HUES48 (cell line): Measurements from ENCODE around the gene OR13D1.

ENCODE experiments used
- H3K27ac ChIP-seq: one replicate; pipeline ENCODE4 v1.7.0; 2013; ENCODE audit warnings: low read depth, low read length, inconsistent platforms
- H3K27me3 ChIP-seq: 2 replicates; pipeline ENCODE4 v1.6.1; 2013; ENCODE audit warnings: mild to moderate bottlenecking, low read length; ENCODE audit not compliant: control insufficient read depth, insufficient read depth
- H3K36me3 ChIP-seq: 2 replicates; pipeline ENCODE4 v1.6.1; 2013; ENCODE audit warnings: low read length; ENCODE audit not compliant: control insufficient read depth, insufficient read depth
- H3K4me1 ChIP-seq: 2 replicates; pipeline ENCODE4 v1.6.1; 2013; ENCODE audit warnings: mild to moderate bottlenecking, low read length; ENCODE audit not compliant: control insufficient read depth, insufficient read depth
- H3K4me3 ChIP-seq: 2 replicates; pipeline ENCODE4 v1.5.1; 2013; ENCODE audit warnings: mild to moderate bottlenecking, low read depth, low read length
- H3K9ac ChIP-seq: 2 replicates; pipeline ENCODE4 v1.6.1; 2013; ENCODE audit warnings: mild to moderate bottlenecking, low read depth, low read length, moderate library complexity
- H3K9me3 ChIP-seq: 2 replicates; pipeline ENCODE4 v1.6.1; 2013; ENCODE audit warnings: low read length; ENCODE audit not compliant: control insufficient read depth, insufficient read depth

Gene OR13D1

GRCh38 chr9:104743376-104743985 lies 49.2 kb downstream of the OR13D1 start:
- Histone ChIP-seq H3K4me1 (peaks cover 4% of the 10 kb centered on the region; the same call in 1 of the 2 replicates), H3K27ac (no peak overlapping the region), H3K9ac (no peak overlapping the region), H3K36me3 (no peaks in the 10 kb centered on the region), H3K4me3 (no peak overlapping the region), H3K27me3 (no peaks in the 10 kb centered on the region), H3K9me3 (no peaks in the 10 kb centered on the region)
